OCI-M1 (cell line): Measurements from ENCODE around the gene ARFGEF3.
"Not testable (repeated sequence)": the region's sequence is repeated elsewhere in the genome, so short reads cannot be mapped to it uniquely, and the experiment has no call there.

Experiments
- DNase-seq: peaks from one replicate; lab custom pipeline; 2025; lab: John Stamatoyannopoulos, UW

The ARFGEF3 gene, protein sequence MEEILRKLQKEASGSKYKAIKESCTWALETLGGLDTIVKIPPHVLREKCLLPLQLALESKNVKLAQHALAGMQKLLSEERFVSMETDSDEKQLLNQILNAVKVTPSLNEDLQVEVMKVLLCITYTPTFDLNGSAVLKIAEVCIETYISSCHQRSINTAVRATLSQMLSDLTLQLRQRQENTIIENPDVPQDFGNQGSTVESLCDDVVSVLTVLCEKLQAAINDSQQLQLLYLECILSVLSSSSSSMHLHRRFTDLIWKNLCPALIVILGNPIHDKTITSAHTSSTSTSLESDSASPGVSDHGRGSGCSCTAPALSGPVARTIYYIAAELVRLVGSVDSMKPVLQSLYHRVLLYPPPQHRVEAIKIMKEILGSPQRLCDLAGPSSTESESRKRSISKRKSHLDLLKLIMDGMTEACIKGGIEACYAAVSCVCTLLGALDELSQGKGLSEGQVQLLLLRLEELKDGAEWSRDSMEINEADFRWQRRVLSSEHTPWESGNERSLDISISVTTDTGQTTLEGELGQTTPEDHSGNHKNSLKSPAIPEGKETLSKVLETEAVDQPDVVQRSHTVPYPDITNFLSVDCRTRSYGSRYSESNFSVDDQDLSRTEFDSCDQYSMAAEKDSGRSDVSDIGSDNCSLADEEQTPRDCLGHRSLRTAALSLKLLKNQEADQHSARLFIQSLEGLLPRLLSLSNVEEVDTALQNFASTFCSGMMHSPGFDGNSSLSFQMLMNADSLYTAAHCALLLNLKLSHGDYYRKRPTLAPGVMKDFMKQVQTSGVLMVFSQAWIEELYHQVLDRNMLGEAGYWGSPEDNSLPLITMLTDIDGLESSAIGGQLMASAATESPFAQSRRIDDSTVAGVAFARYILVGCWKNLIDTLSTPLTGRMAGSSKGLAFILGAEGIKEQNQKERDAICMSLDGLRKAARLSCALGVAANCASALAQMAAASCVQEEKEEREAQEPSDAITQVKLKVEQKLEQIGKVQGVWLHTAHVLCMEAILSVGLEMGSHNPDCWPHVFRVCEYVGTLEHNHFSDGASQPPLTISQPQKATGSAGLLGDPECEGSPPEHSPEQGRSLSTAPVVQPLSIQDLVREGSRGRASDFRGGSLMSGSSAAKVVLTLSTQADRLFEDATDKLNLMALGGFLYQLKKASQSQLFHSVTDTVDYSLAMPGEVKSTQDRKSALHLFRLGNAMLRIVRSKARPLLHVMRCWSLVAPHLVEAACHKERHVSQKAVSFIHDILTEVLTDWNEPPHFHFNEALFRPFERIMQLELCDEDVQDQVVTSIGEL (N-terminal part only)

DNA sequence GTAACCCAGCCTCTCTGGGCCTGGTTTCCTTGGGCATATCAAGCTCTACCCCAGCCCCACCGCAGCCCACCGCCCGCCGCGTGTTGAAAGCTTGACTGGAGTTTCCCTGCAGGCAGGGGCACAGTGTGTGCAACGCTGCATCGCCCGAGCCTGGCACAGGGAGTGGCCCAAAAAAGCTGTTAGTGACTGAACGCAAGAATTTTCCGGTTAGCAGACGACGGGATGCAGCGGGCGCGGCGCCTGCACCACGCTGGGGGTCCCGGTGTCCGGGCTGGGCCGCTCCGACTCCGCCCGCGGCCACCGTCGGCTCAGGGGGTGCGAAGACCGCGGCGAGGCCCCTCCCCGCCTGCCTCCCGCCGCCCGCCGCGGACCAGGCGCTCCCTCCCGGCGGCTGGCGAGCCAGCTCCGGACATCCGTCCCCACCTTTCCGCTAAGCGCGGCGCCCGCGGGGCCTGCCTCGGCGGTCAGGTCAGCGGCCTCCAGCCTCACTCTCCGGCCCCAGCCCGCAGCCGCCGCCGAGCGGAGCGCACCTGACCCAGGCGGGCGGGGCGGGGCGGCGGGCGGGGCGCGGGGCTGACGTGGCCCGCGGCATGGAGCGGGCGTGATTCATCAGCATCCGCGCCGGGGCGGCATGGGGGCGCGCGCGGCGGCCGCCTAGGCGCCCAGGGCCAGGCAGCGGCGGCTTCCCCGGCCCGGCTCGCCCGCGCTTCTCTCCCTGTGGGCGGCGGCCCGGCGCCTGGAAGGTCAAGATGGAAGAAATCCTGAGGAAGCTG, at the start of gene ARFGEF3:
ARFGEF3 (plus strand) TSS at position 602 of the 773 bp plus-strand sequence; CDS start at position 750, 148 bp downstream.
- no peak for DNase-seq

DNA sequence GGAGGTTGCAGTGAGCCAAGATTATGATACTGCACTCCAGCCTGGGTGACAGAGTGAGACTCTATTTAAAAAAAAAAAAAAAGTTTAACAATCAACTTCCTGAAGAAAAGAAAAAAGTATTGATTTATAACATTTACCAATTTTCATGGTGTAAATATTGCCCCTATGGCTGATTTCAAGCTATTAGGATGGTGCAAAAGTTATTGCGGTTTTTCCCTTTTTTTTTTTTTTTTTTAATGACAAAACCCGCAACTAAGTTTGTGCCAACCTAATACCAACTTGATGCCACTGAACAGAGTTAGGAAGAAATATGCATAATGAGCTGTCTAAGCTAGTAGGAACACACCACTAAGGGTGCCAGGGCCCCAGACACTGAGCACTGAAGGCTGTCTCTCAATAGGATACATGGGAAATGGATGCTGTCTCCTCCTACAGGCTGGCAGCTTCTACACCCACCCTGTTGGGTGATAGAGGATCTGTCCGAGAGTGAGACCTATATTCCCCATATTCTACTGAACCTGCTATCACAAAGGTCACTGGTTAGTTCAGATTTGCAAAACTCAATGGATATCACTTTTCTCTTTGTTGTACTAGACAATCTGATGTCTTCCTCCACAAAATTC, 48.0 kb upstream of the ARFGEF3 start:
- DNase-seq = no peak

DNA sequence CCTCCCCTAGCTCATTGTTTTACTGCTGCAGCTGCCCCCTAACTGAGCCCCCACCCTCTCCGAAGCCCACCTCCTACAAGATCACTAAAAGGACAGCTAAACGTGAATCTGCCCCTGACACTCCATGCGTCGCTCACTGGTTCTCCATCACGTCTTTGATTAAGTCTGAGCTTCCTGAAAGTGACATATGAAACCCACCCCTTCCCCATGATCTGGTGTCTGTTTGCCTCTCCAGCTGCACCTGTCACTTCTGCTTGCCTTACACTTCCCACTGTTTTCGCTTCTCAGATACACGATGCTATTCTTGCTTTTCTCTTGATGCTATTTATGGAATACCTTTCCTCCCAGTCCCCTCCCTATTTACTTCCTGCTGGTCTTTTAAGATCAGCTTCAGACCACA, 46.5 kb upstream of the ARFGEF3 start:
- DNase-seq = no peak

DNA sequence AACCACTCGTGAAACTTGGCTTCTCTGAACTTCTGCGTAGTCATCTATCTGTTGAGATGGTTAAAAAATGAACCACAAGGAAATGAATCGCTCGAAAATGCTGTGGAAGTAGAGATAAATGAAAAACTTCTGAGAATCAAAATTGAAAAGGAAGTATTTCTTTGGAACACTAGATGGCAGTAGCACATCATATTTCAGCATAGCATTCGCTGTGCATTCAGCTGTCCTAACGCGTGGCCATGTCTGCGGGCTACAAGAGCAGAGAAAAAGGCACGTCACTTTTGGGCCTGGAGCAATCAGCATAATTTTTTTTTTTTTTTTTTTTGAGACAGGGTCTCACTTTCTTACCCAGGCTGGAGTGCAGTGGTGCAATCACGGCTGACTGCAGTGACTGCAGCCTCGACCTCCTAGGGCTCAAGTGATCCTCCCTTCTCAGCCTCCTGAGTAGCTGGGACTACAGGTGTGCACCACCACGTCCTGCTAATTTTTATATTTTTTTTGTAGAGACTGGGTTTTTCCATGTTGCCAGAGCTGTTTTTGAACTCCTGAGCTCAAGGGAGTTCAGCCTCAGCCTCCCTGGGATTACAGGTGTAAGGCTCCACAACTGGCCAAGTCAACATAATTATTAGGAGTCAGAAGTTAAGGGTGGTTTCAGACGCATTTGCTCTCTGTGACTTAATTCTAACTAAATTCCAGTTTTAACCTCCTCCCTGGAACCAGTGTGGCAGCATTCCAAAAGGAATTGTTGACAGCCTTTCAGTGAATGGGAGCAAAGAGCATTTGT, 45.7 kb upstream of the ARFGEF3 start:
- DNase-seq = peak; percentile 89

DNA sequence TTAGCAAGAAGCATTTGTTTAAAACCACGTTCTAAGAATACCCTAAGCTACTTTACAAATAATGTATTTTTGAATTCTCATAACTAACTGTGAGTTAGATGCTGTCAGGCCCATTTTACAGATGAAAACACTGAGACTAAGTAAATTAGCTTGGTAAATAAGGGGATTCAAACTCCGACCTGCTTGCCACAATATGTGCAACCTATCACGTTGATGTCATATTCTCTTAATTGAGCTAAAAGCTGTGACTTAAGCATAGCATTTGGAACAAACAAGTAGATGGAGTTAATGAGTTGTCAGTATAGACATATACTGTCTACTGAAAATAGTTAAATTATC, 45.1 kb upstream of the ARFGEF3 start:
- no peak for DNase-seq

DNA sequence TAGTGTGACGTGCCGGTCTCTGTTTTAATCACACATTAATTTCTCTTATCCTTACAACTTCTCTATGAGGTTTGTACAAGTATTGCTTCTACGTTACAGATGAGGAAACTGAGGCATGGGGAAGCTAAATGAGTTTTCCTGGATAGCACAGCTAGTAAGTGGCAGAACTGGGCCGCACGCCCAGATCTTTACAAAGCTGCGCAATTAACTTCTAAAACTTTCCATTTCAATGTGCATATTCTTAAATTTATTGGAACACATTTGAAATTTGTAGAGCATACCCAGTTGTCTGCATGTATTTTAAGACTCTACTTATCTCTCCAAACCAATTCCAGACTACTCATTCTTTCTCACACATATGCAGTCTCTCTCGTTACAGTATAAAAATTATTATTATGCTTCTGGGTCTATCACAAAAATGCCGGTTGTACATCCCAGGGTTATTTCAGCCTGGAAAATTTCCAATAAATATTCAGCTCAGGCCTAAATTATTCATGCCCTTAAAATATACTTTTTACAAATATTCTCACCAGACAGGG, 44.3 kb upstream of the ARFGEF3 start:
- no peak for DNase-seq

DNA sequence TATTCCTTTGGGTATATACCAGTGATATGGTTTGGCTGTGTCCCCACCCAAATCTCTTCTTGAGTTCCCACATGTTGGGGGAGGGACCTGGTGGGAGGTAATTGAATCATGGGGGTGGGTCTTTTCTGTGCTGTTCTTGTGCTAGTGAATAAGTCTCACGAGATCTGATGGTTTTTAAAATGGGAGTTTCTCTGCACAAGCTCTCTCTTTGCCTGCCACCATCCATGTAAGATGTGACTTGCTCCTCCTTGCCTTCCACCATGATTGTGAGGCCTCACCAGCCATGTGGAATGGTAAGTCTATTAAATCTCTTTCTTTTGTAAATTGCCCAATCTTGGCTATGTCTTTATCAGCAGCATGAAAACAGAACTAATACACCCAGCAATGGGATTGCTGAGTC, 42.5 kb upstream of the ARFGEF3 start:
- not testable (repeated sequence) for DNase-seq

DNA sequence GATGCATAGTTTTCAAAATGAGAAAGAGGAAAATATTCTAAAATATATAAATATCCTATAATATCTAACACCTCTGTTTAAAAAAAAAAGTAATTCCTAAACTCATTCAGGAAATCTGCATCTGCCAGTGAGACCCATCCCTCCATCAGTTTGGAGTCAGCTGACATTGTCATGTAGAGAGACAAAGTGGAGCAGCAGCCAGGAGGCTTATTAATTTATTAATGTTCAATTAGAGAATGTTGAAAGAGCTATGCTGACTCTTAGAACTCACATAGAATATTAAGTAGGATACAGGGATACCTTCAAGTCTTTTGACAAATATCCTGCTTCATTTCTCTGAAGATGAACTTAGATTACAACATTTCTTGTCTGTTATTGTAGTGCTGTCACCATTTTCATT, 41.8 kb upstream of the ARFGEF3 start:
- DNase-seq = no peak

DNA sequence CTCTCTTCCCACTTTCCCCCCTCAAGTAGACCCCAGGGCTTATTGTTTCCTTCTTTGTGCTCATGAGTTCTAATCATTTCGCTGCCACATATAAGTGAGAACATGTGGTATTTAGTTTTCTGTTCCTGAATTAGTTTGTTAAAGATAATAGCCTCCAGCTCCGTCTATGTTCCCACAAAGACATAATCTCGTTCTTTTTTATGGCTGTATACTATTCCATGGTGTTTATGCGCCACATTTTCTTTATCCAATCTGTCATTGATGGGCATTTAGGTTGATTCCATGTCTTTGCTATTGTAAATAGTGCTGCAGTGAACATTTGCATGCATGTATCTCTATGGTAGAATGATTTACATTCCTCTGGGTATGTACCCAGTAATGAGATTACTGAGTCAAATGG, 37.6 kb upstream of the ARFGEF3 start:
- DNase-seq = no peak

DNA sequence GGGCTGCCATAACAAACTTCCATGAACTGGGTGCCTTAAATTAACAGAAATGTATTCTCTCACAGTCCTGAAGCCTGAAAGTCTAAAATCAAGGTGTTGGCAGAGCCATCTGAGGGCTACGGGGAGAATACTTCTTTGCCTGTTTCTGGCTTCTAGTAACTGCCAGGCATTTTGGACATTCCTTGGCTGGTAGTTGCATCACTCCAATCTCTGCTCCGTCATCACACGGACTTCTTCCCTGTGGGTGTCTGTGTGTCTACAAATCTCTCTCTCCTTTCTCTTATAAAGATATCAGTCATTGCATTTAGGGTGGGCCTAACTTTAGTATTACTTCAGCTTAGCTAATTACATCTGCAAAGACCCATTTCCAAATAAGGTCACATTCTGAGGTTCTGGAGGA, 33.6 kb upstream of the ARFGEF3 start:
- no peak for DNase-seq

DNA sequence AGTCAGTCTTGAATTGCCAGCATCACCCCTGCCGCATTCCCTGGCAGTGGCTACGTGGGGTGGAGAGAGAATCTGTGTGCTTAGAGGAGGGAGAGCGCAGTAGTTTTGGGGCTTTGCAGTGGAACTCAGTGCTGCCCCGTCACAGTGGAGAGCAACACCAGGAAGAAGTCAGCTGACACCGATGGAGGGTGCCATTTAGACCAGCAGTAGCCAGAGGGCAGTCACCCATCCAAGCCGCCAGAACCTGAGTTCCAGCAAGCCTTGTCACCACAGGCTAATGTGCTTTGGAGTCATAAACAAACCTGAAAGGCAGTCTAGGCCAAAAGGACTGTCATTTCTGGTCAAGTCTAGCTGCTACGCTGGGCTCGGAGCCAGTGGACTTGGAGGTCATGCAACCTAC, 32.5 kb upstream of the ARFGEF3 start:
- DNase-seq = peak; percentile 15

DNA sequence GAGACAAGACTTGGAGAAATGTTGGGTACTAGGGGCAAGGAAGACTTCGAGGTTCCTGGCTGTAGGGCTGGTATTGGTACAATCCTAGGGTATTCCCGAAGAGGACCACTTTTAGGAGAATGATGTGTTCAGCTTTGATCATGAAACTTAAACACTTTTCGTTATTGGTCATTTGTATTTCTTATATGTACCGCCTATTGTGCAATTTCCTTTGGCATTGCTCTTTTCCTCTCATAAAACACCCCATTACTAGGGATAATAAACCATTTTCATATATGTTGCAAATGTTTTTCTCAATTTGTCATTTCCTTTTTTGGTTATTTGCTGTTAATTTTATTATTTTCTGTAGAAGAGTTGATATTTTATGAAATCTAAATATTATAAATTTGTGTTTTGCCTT, 18.9 kb upstream of the ARFGEF3 start:
- no peak for DNase-seq

DNA sequence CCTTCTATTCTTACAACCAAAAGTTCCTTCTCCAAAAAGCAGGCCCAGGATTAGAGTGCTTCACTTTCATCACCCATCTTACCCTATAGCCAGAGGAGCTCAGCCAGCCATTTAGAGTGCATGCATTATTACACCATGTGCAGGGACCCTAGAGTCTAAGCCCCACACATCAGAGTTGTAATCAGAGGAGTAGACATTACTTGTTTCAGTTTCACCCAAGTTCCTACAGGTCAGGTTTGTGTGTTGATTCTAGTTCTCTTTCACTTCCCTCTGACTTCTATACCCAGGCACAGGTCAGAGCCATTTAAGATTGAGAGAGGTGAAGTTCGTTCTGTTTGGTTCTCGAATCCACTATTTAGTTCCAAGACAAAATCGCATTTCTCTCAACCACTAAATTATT, 16.3 kb upstream of the ARFGEF3 start:
- DNase-seq = no peak

DNA sequence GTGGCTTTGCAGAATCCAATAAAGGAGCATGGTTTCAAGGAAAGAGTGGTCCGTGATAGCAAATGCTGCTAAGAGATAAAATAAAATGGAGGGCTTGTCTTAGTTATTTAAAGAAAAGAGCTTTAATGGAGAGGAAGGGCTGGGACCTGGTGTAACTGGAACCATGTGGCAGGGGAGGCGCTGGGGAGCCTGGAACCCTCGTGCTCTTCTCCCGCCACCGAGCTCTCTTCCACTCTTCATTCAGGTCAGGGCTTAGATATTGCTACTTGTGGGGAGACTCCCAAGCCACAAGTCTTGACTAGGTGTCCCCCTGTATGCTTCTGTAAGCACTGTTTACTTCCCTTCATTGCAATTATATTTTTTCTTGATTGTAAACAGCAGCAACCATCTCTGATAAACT, 15.2 kb upstream of the ARFGEF3 start:
- DNase-seq = no peak

DNA sequence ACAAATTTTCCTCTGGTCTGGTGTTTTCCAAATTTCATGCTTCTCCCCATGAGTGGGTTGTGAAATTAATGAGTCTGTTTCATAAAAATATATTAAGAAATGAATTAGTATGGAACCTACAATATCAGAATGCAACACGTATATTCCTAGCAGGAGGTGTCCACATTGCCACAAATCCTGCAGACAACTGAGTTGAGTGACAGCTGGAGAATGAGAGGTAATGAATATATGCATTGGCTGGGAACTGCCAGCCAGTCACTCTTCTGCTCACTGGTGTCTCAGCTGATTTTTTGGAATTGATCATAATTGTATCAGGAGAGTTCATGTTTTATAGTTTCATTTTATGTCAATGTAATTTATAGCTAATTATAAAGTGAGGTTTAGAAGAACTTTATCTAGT, 6.3 kb upstream of the ARFGEF3 start:
- DNase-seq = no peak

DNA sequence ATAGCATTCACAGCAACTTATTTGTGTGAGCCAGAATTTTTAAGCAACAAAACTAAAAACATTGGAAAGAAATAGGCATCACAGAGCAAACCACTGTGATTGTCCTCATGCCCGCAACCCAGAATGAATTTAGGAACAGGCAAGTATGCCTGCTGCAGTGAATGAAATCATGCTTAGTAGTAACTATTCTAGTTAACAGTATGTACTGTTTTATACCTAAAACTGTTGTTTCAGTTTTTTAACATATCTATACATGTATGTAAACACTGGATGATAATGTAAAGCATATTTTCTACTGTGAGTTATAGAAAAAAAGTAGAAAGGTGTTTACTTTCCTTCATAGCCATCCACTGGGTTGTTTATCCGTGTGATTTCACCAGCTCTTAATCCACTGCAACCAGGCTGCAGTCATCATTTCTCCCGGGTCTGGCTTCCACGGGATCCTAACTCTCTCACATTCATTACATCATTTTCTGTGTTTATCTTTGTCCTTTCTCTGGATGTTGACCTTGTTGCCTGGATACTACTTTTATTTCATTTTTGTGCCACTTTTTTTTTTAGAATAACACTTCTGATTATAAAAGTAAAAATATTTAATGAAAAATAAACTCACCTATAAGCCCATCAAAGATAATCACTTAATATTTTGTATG, 3.6 kb upstream of the ARFGEF3 start:
- no peak for DNase-seq

DNA sequence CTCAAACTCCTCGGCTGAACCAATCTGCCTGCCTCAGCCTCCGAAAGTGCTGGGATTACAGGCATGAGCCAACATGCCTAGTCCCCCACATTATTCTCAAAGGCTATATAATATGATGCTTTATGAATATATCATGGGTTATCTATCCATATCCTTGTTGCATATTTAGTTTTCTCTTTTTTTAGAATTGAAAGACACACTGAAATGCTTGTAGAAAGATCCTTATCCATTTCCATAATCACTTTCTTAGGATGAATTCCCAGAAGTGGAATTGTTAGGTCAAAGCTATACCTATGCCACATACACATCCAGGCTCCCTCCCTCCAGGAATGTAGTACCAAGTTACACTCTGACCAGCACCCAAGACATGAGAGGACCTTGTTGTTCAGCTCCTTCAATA, 2.5 kb upstream of the ARFGEF3 start:
- no peak for DNase-seq

DNA sequence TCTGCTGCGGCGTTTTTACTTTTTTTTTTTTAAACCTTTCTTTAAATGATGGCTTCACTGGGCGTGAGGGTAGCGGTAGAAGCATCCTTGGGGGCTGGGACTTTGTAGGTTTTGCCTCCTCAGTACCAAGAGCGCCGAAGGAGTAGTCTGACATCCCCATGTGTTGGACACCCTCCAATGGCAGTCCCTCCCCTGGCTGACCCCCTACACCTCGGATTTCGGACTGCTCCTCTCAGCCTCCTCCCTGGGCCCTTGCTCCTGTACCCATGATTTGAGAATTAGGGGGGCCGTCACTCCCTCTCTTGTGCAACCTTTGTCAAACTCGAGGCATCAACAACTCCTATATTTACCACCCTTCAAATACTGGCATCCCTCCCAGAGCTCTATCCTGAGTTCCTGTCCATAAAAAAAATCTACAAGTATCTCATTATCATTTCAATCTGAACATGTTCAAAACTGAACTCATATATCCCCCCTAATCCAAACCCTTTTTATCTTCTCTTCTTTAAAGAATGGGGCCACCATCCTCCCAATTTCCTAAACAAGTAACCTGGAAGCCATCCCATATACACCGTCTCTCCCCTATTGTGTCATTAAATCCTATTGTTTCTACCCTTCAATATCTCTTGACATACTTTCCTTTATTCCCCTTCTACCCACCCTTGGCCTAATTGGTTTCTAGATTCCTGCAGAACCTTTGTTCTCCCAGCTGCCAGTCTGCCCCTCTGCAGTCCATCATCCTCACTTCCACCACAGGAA, 1.2 kb upstream of the ARFGEF3 start:
- DNase-seq = no peak

DNA sequence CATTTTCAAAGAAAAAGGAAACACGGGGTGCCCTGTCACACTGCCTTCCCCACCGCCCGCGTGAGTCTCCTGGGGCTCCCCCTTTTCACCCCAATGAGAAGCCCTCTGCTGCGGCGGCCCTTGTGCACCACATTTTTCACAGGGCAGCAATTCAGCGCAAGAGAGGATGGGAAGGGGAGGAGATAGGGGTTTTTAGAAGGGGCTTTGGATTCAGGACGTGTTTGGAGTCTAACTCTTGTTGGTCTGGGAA, 726 bp upstream of the ARFGEF3 start:
- no peak for DNase-seq
